ENCODE results near the gene ADAMTSL2.
A peak's percentile ranks its signal among the peaks of the same experiment; 100 is the strongest.

The ADAMTSL2 gene

GRCh38 chr9:133502112-133502511 is 32.4 kb upstream of the ADAMTSL2 start:
- no peak for DNase-seq

GRCh38 chr9:133505186-133505830 is 29.2 kb upstream of the ADAMTSL2 start:
- DNase-seq: no peak

GRCh38 chr9:133505901-133506652 is 28.4 kb upstream of the ADAMTSL2 start:
- no peak for DNase-seq

GRCh38 chr9:133506653-133507038 is 27.9 kb upstream of the ADAMTSL2 start:
- no peak for DNase-seq

GRCh38 chr9:133507246-133507965 is 27.1 kb upstream of the ADAMTSL2 start:
- DNase-seq: no peak

- DNase-seq: no peak
These were observed 26.5 kb upstream of the ADAMTSL2 start for GRCh38 chr9:133508046-133508445.

- DNase-seq: peak; percentile 97
These were observed 25.1 kb upstream of the ADAMTSL2 start for GRCh38 chr9:133509179-133510083.

GRCh38 chr9:133510926-133511505 is 23.5 kb upstream of the ADAMTSL2 start:
- no peak for DNase-seq

- DNase-seq: no peak
These were observed 22.9 kb upstream of the ADAMTSL2 start for GRCh38 chr9:133511607-133512006.

- DNase-seq: no peak
These were observed 22.0 kb upstream of the ADAMTSL2 start for GRCh38 chr9:133512253-133513213.

- peak; percentile 40 for DNase-seq
These were observed 21.0 kb upstream of the ADAMTSL2 start for GRCh38 chr9:133513214-133514100.

GRCh38 chr9:133514460-133515239 is 19.9 kb upstream of the ADAMTSL2 start:
- no peak for DNase-seq

GRCh38 chr9:133515240-133515610 is 19.3 kb upstream of the ADAMTSL2 start:
- DNase-seq: no peak

GRCh38 chr9:133515615-133516255 is 18.8 kb upstream of the ADAMTSL2 start:
- no peak for DNase-seq

- DNase-seq: no peak
These were observed 18.1 kb upstream of the ADAMTSL2 start for GRCh38 chr9:133516256-133516960.

- no peak for DNase-seq
These were observed 17.5 kb upstream of the ADAMTSL2 start for GRCh38 chr9:133516961-133517350.

- no peak for DNase-seq
These were observed 16.8 kb upstream of the ADAMTSL2 start for GRCh38 chr9:133517711-133518110.

GRCh38 chr9:133518200-133518599 is 16.3 kb upstream of the ADAMTSL2 start:
- DNase-seq: peak; percentile 31

All from NCI-H774 (cell line).